ENCODE results near the gene ANKRD30A.
"Not testable (repeated sequence)": the region's sequence is repeated elsewhere in the genome, so short reads cannot be mapped to it uniquely, and the experiment has no call there.

Gene ANKRD30A

GRCh38 chr10:37125191-37125732 is at the start of gene ANKRD30A:
Gene ANKRD30A, plus strand, starts transcription at chr10:37125598. Its CDS starts 190 bp downstream, at chr10:37125788.
- DNase-seq (ENCODE audit: low spot score) = no peak

- DNase-seq (ENCODE audit: low spot score) = not testable (repeated sequence)
These were observed 49.3 kb upstream of the ANKRD30A start for GRCh38 chr10:37076083-37076482.

GRCh38 chr10:37095792-37096573 is 29.4 kb upstream of the ANKRD30A start:
- DNase-seq (ENCODE audit: low spot score) = no peak

- no peak for DNase-seq (ENCODE audit: low spot score)
These were observed 24.1 kb upstream of the ANKRD30A start for GRCh38 chr10:37101261-37101660.

GRCh38 chr10:37109000-37109399 is 16.4 kb upstream of the ANKRD30A start:
- no peak for DNase-seq (ENCODE audit: low spot score)

- DNase-seq (ENCODE audit: low spot score) = no peak
These were observed 866 bp upstream of the ANKRD30A start for GRCh38 chr10:37124532-37124931.

GRCh38 chr10:37125921-37126320 is 523 bp downstream of the ANKRD30A start:
- no peak for DNase-seq (ENCODE audit: low spot score)

GRCh38 chr10:37146443-37146842 is 21.0 kb downstream of the ANKRD30A start:
- no peak for DNase-seq (ENCODE audit: low spot score)

GRCh38 chr10:37162430-37162829 is 37.0 kb downstream of the ANKRD30A start:
- not testable (repeated sequence) for DNase-seq (ENCODE audit: low spot score)

GRCh38 chr10:37171945-37172344 is 46.5 kb downstream of the ANKRD30A start:
- DNase-seq (ENCODE audit: low spot score) = not testable (repeated sequence)

GRCh38 chr10:37178296-37178695 is 52.9 kb downstream of the ANKRD30A start:
- not testable (repeated sequence) for DNase-seq (ENCODE audit: low spot score)

- not testable (repeated sequence) for DNase-seq (ENCODE audit: low spot score)
These were observed 57.3 kb downstream of the ANKRD30A start for GRCh38 chr10:37182719-37183118.

GRCh38 chr10:37206132-37206531 is 80.7 kb downstream of the ANKRD30A start:
- DNase-seq (ENCODE audit: low spot score) = no peak

GRCh38 chr10:37220866-37221265 is 95.5 kb downstream of the ANKRD30A start:
- no peak for DNase-seq (ENCODE audit: low spot score)

- no peak for DNase-seq (ENCODE audit: low spot score)
These were observed 96.6 kb downstream of the ANKRD30A start for GRCh38 chr10:37222046-37222445.

GRCh38 chr10:37225163-37225562 is 99.8 kb downstream of the ANKRD30A start:
- DNase-seq (ENCODE audit: low spot score) = no peak

GRCh38 chr10:37226524-37226923 is 101.1 kb downstream of the ANKRD30A start:
- DNase-seq (ENCODE audit: low spot score) = no peak

GRCh38 chr10:37234692-37235091 is 109.3 kb downstream of the ANKRD30A start:
- no peak for DNase-seq (ENCODE audit: low spot score)

GRCh38 chr10:37236093-37236492 is 110.7 kb downstream of the ANKRD30A start:
- DNase-seq (ENCODE audit: low spot score) = no peak

GRCh38 chr10:37240223-37240622 is 114.8 kb downstream of the ANKRD30A start:
- no peak for DNase-seq (ENCODE audit: low spot score)

GRCh38 chr10:37246637-37247036 is 121.2 kb downstream of the ANKRD30A start:
- DNase-seq (ENCODE audit: low spot score) = no peak

GRCh38 chr10:37255837-37256236 is 130.4 kb downstream of the ANKRD30A start:
- DNase-seq (ENCODE audit: low spot score) = not testable (repeated sequence)

- no peak for DNase-seq (ENCODE audit: low spot score)
These were observed 137.9 kb downstream of the ANKRD30A start for GRCh38 chr10:37263304-37263703.

- DNase-seq (ENCODE audit: low spot score) = no peak
These were observed 142.9 kb downstream of the ANKRD30A start for GRCh38 chr10:37268266-37268665.

Measured in activated CD4-positive, alpha-beta T cell treated with anti-CD3 and anti-CD28 coated beads, Interleukin-2, Interleukin-4, amounts not matched to agents 100 ng/mL and 50 ng/mL, durations not matched to agents 16 hours and 8 hours (primary cell).